HEK293T (cell line): ENCODE results near the gene MCTP2.

Experiments
- ARNT ChIP-seq: fragments of 450-650 bp; IDR thresholded peaks from 2 replicates; pipeline ENCODE4 v1.6.1; 2017; ENCODE audit warnings: mild to moderate bottlenecking
- BHLHE40 ChIP-seq: fragments of 450-650 bp; IDR thresholded peaks from 2 replicates; pipeline ENCODE4 v1.6.1; 2016; ENCODE audit warnings: mild to moderate bottlenecking, moderate library complexity, borderline replicate concordance
- FOXM1 ChIP-seq: fragments of 450-650 bp; IDR thresholded peaks from 2 replicates; pipeline ENCODE4 v1.6.1; 2017; ENCODE audit warnings: mild to moderate bottlenecking, borderline replicate concordance
- HDGF ChIP-seq: fragments of 450-650 bp; IDR thresholded peaks from 2 replicates; pipeline ENCODE4 v1.6.1; 2017; ENCODE audit warnings: antibody characterized with exemption, borderline replicate concordance
- LEF1 ChIP-seq: fragments of 450-650 bp; IDR thresholded peaks from 2 replicates; pipeline ENCODE4 v1.6.1; 2017; ENCODE audit warnings: mild to moderate bottlenecking, borderline replicate concordance
- NFRKB ChIP-seq: fragments of 450-650 bp; IDR thresholded peaks from 2 replicates; pipeline ENCODE4 v1.6.1; 2016; ENCODE audit warnings: mild to moderate bottlenecking, moderate library complexity
- PKNOX1 ChIP-seq: fragments of 450-650 bp; IDR thresholded peaks from 2 replicates; pipeline ENCODE4 v1.6.1; 2016
- SP1 ChIP-seq: fragments of 450-650 bp; IDR thresholded peaks from 2 replicates; pipeline ENCODE4 v1.6.1; 2017
- TARDBP ChIP-seq: fragments of 450-650 bp; IDR thresholded peaks from 2 replicates; pipeline ENCODE4 v1.6.1; 2016

- TF ChIP-seq ARNT = no peak
- no peak for TF ChIP-seq FOXM1
- TF ChIP-seq SP1 = no peak
- TF ChIP-seq NFRKB = no peak
- TF ChIP-seq LEF1 = no peak
- TF ChIP-seq BHLHE40 = no peak
- TF ChIP-seq PKNOX1 = no peak
- no peak for TF ChIP-seq TARDBP
- no peak for TF ChIP-seq HDGF
Observed at GRCh38 chr15:94235646-94236045, 4.3 kb downstream of the MCTP2 start.
